HG03354 (cell line): Measurements from ENCODE around the gene LTBP1.

Experiments
- ATAC-seq: cut with Tn5 transposase; IDR thresholded peaks from one replicate; pipeline ENCODE4 v1.9.1; 2021; ENCODE audit warnings: mild to moderate bottlenecking; ENCODE audit not compliant: unreplicated experiment, poor library complexity, severe bottlenecking

The LTBP1 gene

DNA sequence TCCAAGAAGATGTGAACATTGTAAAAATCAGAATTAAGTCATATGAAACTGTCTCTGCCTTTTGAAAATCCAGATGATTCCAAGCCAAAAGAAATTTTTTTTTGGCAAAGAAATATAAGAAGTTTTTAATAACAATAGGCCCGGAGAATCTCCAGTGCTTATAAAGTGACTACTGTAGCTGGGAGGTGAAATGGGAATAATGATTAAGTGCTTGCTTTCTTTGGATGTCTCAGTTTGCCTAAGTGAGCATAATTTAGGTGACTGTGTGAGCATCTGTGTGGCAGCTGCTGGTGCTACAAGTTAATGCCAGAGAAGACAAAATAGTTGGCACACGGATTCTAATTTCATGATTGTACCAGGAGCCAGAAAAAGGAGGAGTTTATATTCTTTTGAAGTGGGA is 185.0 kb downstream of the LTBP1 start:
- ATAC-seq = no peak

DNA sequence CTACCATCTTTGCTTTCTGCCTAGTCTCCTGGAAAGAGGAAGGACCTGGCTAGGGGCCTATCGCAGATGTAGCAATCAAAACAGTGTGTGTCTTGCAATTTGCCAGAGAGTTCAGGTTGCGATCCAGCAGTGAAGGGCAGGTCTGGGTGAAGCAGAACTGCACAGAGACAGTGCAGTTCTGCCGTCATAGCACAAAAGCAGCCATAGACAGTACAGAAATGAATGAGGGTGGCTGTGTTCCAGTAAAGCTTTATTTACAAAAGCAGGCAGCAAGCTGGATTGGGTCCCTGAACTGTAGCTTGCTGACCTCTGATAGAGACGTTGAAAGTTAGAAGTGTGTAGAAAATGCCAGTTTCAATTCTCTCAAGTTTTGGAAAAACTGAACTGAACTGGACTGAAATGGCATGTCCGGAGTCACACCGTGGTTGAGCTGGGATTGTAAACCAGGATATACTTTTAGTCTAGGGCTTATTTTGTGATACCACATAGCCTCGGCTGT is 186.8 kb downstream of the LTBP1 start:
- no peak for ATAC-seq

DNA sequence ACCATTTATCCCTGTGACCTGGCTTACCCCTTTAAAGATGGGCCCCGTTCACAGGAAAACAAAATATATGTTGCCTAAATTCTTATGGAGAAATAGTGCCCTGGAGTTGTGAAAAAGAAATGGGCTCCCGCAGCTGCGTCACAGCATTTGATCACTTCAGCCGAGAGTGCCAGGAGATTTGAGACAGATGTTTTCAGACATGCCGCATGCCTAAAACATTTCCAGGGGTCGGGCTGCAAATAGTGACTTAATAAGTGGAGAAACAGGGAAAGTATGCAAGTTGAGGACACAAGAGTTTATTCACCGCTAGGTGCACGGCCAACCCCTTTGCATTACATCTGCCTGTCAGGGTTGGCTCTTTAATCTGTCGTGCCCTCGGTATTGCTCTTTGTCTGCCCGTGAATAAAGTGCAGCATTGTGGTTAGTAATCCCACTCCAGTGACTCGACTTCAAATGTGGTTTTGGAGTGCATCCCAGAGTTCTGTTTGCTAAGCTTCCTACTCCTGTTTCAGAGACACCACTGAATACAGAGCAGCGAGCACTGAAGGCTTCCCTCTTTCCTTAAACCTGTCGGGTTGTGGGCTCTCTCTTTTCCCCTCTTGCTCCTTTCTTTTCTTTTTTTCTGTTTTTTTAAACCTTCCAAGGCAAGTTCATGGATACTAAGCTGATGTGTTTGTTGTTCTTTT is 187.5 kb downstream of the LTBP1 start:
- no peak for ATAC-seq

DNA sequence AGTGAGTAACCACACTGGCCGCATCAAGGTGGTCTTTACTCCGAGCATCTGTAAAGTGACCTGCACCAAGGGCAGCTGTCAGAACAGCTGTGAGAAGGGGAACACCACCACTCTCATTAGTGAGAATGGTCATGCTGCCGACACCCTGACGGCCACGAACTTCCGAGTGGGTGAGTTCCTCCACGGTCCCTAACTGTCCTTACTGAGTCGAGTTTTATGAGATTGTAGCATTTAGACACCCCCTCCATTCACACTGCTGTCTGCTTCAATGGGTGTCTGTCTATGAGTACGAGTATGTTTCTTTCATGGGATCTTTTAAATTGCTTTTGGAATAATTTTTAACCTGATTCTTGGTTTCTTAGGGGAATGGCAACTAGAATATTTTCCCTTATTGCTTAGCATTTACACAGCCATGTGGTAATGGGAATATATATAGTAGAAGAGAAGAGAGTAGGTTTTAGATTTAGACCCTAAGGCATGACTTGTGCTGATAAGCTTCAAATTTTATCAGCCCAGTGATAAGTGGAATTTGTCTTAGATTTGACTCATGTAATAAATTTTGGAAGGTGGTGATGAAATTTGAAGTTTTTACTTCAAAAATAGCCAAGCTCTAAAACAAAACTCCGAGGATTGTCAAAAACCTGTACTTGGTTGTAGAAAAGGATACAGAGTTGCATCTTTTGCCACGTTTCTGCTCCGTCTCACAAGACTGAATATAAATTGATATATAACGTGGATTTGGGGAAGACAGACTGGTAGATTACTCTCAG is 188.2 kb downstream of the LTBP1 start:
- no peak for ATAC-seq

DNA sequence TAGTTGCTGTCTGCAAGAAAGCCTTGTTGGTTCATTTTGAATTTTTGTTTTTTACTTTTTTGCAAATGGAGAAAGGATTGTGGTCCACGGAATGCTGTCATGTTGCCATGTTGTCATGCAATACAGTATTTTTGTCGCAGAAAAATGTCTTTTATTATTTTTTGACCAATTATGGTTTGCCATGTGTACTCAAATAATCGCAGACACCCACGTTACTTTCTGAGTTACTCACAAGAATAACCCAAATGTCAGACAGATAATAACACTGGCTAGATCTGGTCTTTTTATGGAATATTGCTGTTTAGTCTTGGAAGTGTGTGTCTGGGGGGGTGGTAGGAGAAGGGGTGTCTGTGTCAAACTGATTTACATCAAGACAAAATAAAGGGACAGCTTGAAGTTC is 188.9 kb downstream of the LTBP1 start:
- ATAC-seq = no peak

DNA sequence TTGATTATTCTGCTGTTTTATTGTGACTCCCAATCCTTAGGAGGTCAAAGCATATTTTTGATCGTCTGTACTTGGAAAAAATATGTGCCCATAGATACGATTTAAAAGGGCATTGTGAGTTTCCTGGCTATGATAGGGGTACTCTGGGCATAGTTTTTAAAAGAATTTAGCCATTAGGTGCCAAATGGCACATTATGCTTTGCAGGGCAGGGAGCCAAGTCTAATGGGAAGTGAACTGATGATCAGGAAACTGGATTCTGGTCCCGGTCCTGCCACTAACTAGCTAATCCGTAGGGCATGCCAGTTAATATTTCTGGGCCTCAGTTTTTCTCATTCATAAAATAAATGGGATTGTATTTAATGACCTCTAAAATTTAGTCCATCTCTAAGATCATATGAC is 189.3 kb downstream of the LTBP1 start:
- no peak for ATAC-seq

DNA sequence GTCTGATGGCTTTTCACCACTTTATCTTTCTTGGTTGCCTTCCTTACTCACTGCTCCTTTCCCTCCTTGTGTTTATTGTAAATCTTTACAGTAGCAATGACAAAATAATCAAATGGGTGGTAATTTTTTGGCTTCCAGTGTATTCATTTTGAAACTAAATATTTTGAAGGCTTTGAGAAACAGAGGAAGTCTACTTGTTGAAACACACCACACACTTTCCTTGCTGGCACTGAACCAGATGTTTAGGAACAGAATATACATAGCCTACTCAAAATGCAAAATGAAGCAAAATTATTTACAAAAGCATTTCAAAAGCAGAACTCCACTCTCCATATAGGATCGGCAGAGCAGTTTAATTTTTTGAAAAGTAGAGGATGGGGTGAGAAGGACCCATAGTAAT is 189.8 kb downstream of the LTBP1 start:
- no peak for ATAC-seq

DNA sequence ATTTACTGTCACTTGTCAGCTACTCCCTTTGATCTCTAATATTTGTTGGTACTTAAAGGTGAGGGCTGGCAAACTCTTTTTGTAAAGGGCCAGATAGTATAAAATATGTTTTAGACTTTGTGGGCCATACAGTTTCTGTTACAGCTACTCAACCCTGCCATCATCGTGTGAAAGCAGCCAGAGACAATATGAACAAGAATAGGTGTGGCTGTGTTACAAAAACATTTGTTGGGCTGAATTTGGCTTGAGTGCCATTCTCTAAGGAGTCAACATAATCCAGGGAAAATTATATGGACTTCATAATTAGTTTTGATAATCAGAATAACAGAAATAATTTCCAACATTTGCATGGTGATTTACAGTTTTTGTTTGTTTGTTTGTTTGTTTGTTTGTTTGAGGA is 190.6 kb downstream of the LTBP1 start:
- ATAC-seq = no peak

DNA sequence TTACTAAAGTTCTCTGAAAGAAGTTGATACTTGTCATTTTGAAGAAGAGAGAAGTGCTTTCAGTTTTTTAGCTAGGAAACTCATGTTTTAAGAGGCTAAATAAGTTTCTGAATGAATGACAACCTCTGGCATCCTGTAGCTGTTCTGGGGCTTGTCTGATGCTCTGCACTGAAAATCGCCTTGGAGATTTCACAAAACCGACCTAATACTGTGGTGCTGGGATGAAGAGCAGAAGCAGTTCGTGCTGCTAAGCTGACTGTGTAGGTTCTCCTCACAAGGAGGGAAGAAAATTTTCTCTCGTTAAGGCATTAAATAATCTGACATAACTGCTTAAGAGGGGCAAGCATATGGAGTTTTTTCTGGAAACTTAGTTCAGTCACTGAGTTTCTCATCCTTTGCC is 193.2 kb downstream of the LTBP1 start:
- no peak for ATAC-seq

DNA sequence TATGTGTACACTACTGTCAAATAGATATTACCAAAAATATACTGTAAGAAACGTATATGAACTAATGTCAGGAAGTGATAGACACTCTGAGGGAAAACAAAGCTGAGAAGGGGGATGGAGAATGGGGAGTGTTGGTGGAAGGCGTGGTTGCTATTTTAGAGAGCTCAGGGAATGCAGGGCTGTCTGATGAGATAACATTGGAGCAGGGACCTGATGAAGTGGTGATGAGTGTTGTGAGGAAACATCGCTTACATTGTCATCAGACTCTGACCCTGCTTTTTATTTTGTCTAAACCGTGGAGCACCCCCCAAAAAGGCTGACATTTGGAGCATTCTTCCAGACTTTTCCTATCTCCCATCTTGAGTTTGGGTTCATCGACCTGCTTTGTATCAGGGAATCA is 194.7 kb downstream of the LTBP1 start:
- ATAC-seq = no peak

DNA sequence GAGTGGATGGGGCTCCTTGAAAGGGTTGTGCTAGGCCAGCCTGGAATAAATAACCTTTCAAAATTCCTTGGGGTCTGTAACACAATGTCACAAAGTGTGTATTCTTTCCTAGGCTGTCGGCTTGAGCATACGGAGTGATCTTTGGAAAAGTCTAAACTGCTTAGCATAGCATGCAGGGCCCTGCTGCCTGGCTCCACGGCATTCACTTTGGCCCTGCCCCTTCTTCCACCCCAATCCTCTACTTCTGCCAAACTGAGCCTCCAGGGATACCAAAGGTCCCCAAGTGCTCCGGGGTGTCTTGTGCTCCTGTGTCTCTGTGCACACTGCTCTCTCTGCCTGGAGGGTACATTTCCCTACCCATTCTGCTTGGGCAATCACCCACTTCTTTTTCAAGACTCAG is 196.1 kb downstream of the LTBP1 start:
- ATAC-seq = no peak

DNA sequence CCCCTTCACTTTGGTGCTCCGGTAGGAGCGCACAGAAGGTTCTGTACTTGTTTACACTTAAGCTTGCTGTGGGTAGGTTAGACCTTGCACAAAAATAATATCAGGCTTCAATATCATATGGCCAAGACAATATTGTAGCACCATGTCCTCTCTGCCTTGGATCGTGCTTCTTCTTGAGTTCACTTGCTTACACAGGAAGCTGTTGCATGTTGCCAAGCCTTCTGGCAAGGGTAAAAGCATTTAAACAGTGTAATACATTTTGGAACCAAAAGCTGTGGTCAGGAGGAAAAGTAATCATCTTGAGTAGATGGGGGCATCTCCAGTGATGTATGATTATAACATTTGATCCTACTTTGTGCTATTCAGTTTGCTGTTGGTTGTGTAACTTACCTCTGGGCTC is 197.5 kb downstream of the LTBP1 start:
- no peak for ATAC-seq

DNA sequence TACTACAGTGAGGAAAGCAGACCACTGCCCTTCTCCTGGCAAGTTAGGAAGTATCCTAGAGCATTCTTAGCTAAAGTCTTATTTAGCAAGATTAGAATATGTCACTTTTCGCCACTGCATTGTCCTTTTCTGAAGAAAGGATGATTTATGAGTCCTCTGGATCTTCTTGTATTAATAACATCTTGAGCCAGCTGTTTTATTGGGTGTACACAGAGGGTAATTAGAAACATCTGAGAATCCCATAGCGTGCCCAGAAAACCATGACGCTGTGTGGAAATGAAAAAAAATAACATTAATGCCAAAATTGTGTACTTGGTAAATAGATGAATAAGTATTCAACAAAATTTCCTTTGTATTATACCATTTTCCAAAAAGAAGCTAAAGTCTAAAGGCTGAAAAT is 198.7 kb downstream of the LTBP1 start:
- no peak for ATAC-seq

DNA sequence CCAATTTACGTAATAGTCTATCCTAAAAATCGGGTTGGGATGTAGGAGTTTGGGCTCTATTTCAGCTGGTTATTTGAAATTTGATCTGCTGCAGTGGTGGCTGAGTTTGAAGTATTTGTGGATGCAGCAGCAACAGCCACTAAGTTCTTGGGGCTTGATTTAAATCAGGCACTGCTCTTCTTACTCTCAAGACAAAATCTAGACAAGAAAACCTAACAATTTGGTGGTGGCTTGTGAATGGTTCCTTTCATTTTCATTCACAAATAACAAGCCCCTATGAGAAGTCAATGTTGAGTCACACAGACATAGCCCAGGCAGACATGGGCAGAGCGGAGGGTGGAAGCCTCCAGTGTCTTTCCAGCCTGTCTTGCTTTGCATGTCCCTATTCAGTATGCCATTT is 199.3 kb downstream of the LTBP1 start:
- no peak for ATAC-seq

DNA sequence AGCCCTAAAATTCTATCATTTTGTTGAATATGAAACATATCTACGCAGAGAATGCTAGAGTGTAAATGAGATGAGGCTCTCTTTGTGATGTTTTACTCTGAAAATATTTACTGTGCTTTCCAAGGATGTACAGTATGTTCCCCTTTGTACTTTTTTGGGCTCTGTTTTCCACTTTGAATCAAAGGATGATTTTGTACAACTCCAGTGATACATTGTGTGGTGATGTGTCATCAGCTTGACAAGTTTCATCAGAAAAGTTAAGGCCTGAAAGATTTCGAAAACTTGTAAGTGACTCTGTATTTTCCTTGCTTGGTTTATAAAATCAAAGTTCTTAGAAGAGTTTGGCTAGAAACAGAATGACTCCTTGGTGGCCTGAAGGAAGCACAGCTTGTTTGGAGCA is 206.3 kb downstream of the LTBP1 start:
- ATAC-seq = no peak

DNA sequence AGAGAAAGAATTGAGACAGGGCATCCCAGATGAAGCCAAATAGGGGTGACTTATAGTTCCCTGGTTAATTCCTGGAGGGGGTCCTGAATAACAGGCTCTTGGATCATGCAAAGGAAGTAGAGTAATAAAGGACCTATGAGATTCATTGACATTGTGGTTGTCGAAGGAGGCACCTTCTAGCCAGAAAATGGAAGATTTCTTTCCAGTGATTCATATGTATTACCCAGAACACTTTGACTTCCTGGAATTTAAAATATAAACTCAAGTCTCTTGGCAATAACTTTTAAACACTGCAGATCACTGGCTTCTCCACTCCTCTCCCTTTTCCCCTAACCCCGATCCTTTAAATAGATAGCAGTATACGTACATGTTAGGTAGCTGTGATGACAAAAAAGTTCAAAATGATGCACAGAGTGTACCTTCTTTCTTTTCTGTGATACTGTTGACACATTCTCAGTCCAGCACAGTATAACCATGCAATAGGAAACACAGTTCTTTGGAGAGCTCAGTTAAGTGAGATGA is 211.8 kb downstream of the LTBP1 start:
- no peak for ATAC-seq

DNA sequence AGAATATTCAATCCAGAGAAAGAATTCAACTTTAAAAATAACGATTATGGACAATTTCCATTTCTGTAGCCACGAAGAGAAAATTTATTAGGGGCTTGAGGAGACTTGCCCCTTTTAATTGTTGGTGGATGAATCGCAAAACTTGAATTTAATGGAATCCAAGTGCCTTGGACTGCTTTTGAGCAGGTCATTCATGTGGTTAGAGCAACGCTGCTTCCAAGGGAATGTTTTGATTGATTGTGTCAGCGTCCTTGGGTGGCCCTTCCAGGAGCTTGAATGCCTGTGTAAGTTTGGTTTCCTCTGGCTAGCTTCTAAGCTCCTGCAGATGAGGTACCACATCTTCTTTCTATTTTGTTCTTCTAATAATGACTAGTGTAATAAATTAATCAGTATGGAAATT is 213.4 kb downstream of the LTBP1 start:
- no peak for ATAC-seq

DNA sequence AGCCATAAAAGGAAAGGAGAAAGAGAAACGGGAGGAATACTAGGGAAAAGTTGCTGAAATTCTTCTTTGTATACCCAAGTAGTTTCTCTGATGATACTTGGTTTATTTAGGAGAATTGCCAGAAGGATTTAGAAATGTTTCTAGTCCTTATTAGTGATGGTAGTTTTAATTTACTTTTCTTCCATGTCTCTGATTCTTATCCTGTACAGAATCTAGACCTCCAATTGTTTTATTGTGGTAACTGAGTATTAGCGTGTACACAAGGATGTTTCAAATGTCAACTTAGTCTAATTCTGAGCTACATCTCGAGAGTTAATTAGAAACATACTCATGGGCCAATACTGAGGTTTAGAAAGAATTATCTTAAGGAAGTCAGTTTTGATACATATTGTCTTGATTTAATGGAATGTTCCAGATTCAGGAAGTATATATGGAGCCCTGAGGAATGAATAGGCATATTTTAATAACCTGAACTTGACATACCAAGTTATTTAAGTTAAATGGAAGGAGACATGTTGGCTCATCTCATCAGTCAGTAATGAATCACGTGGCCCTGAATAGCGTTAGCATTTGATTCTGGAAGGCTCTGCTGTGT is 219.6 kb downstream of the LTBP1 start:
- no peak for ATAC-seq

DNA sequence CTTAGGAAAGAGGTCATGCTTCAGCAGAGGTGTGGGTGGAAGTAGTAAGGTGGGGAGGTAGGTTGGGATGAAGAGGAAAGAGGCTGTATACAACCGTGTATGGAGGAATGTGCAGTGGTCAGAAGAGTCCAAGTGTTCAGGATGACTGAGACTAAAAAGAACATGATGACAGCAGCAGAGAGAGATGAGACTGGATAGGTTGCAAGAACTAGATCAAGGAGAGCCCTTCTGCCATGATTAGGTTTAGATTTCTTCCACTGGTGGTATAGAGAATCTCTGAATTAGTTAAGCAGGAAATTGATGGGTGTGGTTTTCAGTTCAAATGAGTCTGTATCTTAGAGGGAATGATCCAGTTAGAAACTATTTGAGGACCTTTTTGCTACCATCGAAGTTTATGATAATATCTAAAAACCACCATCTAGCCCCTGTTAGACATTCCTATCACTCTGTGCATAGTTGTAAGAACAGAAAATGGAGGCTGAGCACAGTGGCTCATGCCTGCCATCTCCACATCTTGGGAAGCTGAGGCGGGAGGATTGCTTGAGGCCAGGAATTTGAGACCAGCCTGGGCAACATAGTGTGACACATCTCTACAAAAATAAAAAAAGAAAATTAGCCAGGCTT is 221.0 kb downstream of the LTBP1 start:
- ATAC-seq = no peak

DNA sequence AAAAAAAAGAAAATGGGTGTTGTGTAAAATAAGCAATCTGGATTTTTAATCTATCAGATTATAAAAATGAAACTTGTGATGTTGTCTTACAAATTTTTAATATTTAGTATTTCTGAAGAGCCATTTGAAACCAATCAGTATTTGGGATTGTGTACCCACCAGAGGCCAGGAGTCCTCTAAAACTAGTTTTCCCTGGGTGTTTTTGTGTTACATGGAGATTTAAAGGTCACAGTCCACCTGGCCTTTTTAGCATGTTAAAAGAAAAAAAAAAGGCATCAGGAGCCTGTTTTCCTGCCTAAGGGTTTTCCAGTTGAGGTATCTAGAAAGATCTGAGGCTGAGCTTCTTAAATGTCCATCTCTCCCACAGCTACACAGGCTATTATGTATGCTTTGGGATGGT is 221.7 kb downstream of the LTBP1 start:
- ATAC-seq = no peak
